ENCODE data around the gene LBH. TPM values are rescaled to one million over a fixed set of nuclear protein-coding genes. Genes with fewer than 3 reads are reported as not detected.

Gene LBH
- total and polyA plus RNA-seq, 4 donors: 22.9 to 133 (median 81.3) TPM

GRCh38 chr2:30216157-30216556, 15.2 kb upstream of the LBH start:
- Histone ChIP-seq H3K27ac (ENCODE audit: low read depth in 1 of 2, low read length in 1 of 2) (no peak overlapping the region), H3K36me3 (ENCODE audit: control insufficient read depth in 4 of 4, insufficient read depth in 4 of 4, low read length in 4 of 4) (no peaks in the 10 kb centered on the region), H3K4me1 (ENCODE audit: control insufficient read depth in 5 of 5, insufficient read depth in 5 of 5, low read length in 5 of 5) (peaks cover 0 to 9% (median 2%) of the 10 kb centered on the region in 5 donors), H3K27me3 (ENCODE audit: control insufficient read depth in 3 of 3, insufficient read depth in 3 of 3, low read length in 2 of 3) (no peaks in the 10 kb centered on the region), H3K9ac (ENCODE audit: insufficient read depth in 1 of 2, low read length in 2 of 2) (no peak overlapping the region), H3K9me3 (ENCODE audit: control insufficient read depth in 4 of 4, insufficient read depth in 3 of 4, low read length in 3 of 4) (no peaks in the 10 kb centered on the region), H3K4me3 (no peak overlapping the region)
- no peak for TF ChIP-seq CTCF (IDR thresholded peaks at IDR 0.05; ENCODE audit: control extremely low read depth, extremely low read depth)
- DNase-seq (peak in 2 of 3 donors; percentile 42 to 76), ATAC-seq (ENCODE audit: insufficient read depth, low FRiP score) (no peak)

GRCh38 chr2:30217644-30218337, 13.5 kb upstream of the LBH start:
- no peak overlapping the region for H3K4me3 ChIP-seq
- 55 to 73% methylated on average over 11 of the region's 11 CpGs for WGBS, 2 donors
- TF ChIP-seq CTCF (IDR thresholded peaks at IDR 0.05; ENCODE audit: control extremely low read depth, extremely low read depth): no peak
- DNase-seq (peak; percentile 45 to 70 (median 52)), ATAC-seq (ENCODE audit: insufficient read depth, low FRiP score) (peak; percentile 60)
- no peaks in the 10 kb centered on the region for H3K9me3 ChIP-seq (ENCODE audit: control insufficient read depth in 4 of 4, insufficient read depth in 3 of 4, low read length in 3 of 4)
- H3K4me1 ChIP-seq (ENCODE audit: control insufficient read depth in 5 of 5, insufficient read depth in 5 of 5, low read length in 5 of 5): peaks cover 0 to 9% (median 2%) of the 10 kb centered on the region in 5 donors
- H3K9ac ChIP-seq (ENCODE audit: insufficient read depth in 1 of 2, low read length in 2 of 2): no peak overlapping the region
- H3K36me3 ChIP-seq (ENCODE audit: control insufficient read depth in 4 of 4, insufficient read depth in 4 of 4, low read length in 4 of 4): no peaks in the 10 kb centered on the region
- H3K27ac ChIP-seq (ENCODE audit: low read depth in 1 of 2, low read length in 1 of 2): peak overlapping the region in 1 of 2 donors; percentile 35
- H3K27me3 ChIP-seq (ENCODE audit: control insufficient read depth in 3 of 3, insufficient read depth in 3 of 3, low read length in 2 of 3): no peaks in the 10 kb centered on the region

GRCh38 chr2:30218338-30218713, 13.0 kb upstream of the LBH start:
- DNase-seq: no peak
- Histone ChIP-seq H3K9ac (ENCODE audit: insufficient read depth in 1 of 2, low read length in 2 of 2) (no peak overlapping the region), H3K36me3 (ENCODE audit: control insufficient read depth in 4 of 4, insufficient read depth in 4 of 4, low read length in 4 of 4) (no peaks in the 10 kb centered on the region), H3K4me1 (ENCODE audit: control insufficient read depth in 5 of 5, insufficient read depth in 5 of 5, low read length in 5 of 5) (peaks cover 0 to 9% (median 3%) of the 10 kb centered on the region in 5 donors), H3K27me3 (ENCODE audit: control insufficient read depth in 3 of 3, insufficient read depth in 3 of 3, low read length in 2 of 3) (no peaks in the 10 kb centered on the region), H3K4me3 (no peak overlapping the region), H3K27ac (ENCODE audit: low read depth in 1 of 2, low read length in 1 of 2) (no peak overlapping the region), H3K9me3 (ENCODE audit: control insufficient read depth in 4 of 4, insufficient read depth in 3 of 4, low read length in 3 of 4) (no peaks in the 10 kb centered on the region)
- WGBS, 2 donors: 83 to 84% methylated on average over 6 of the region's 6 CpGs
- no peak for TF ChIP-seq CTCF (IDR thresholded peaks at IDR 0.05; ENCODE audit: control extremely low read depth, extremely low read depth)
- no peak for ATAC-seq (ENCODE audit: insufficient read depth, low FRiP score)

DNA sequence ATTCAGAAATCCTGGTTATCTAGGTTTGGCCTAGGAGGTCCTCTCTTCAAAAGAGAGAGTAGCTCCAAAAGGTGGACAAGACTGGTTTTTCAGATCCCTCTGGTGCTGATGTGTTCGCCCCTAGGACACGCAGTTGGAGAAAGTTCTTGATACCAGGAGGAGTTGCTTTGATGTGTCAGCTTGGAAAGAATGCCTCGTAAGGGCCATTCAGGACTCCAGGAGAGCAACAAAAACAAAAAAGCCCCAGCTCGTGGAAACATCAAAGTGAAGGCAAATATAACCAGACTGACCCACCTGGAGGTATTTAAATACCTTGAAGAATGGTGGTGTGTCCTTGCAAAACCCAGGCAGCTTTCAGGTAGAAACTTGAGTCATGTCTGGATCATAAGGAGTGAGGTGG, 12.5 kb upstream of the LBH start:
- H3K27ac ChIP-seq (ENCODE audit: low read depth in 1 of 2, low read length in 1 of 2): no peak overlapping the region
- H3K27me3 ChIP-seq (ENCODE audit: control insufficient read depth in 3 of 3, insufficient read depth in 3 of 3, low read length in 2 of 3): no peaks in the 10 kb centered on the region
- H3K9me3 ChIP-seq (ENCODE audit: control insufficient read depth in 4 of 4, insufficient read depth in 3 of 4, low read length in 3 of 4): no peaks in the 10 kb centered on the region
- DNase-seq (no peak), ATAC-seq (ENCODE audit: insufficient read depth, low FRiP score) (peak; percentile 46)
- WGBS, 2 donors: 77 to 85% methylated on average over 4 of the region's 4 CpGs
- no peak for TF ChIP-seq CTCF (IDR thresholded peaks at IDR 0.05; ENCODE audit: control extremely low read depth, extremely low read depth)
- H3K4me1 ChIP-seq (ENCODE audit: control insufficient read depth in 5 of 5, insufficient read depth in 5 of 5, low read length in 5 of 5): peaks cover 0 to 9% (median 4%) of the 10 kb centered on the region in 5 donors
- H3K9ac ChIP-seq (ENCODE audit: insufficient read depth in 1 of 2, low read length in 2 of 2): no peak overlapping the region
- H3K4me3 ChIP-seq: no peak overlapping the region
- no peaks in the 10 kb centered on the region for H3K36me3 ChIP-seq (ENCODE audit: control insufficient read depth in 4 of 4, insufficient read depth in 4 of 4, low read length in 4 of 4)
